Mucosa of gallbladder (tissue), 1 donor: ENCODE measurements around the gene MIPEP. TPM values are rescaled to one million over a fixed set of nuclear protein-coding genes. Genes with fewer than 3 reads are reported as not detected.
"Not testable (repeated sequence)": the region's sequence is repeated elsewhere in the genome, so short reads cannot be mapped to it uniquely, and the experiment has no call there.

Experiments
- DNase-seq: peaks from one replicate; pipeline ENCODE4 v3.0.0-alpha.2; 2020; ENCODE audit warnings: low spot score
- total RNA-seq: library from RNA; stranded (reverse); gene quantifications from one replicate; pipeline ENCODE4 v1.2.1, GENCODE V29; 2021
- donor health status: DM: no; HTN: no; CAD: no.

The MIPEP gene
- total RNA-seq, 1 donor from 2014 or later = 25.1 TPM

GRCh38 chr13:23749288-23749873 lies 139.8 kb downstream of the MIPEP start:
- no peak for DNase-seq

GRCh38 chr13:23748109-23748990 lies 140.8 kb downstream of the MIPEP start:
- DNase-seq = no peak

- DNase-seq = not testable (repeated sequence)
Observed at GRCh38 chr13:23746141-23746540, 143.1 kb downstream of the MIPEP start.

- DNase-seq = no peak
Observed at GRCh38 chr13:23744315-23744714, 144.9 kb downstream of the MIPEP start.

GRCh38 chr13:23743278-23744076 lies 145.7 kb downstream of the MIPEP start:
- no peak for DNase-seq

GRCh38 chr13:23741879-23742510 lies 147.2 kb downstream of the MIPEP start:
- no peak for DNase-seq

GRCh38 chr13:23740002-23740401 lies 149.2 kb downstream of the MIPEP start:
- no peak for DNase-seq

- DNase-seq = no peak
Observed at GRCh38 chr13:23739596-23739995, 149.6 kb downstream of the MIPEP start.

- DNase-seq = no peak
Observed at GRCh38 chr13:23736541-23736940, 152.7 kb downstream of the MIPEP start.

GRCh38 chr13:23735329-23735728 lies 153.9 kb downstream of the MIPEP start:
- no peak for DNase-seq

GRCh38 chr13:23731709-23732108 lies 157.5 kb downstream of the MIPEP start:
- DNase-seq = no peak

GRCh38 chr13:23730251-23730650 lies 158.9 kb downstream of the MIPEP start:
- peak; percentile 30 for DNase-seq

- DNase-seq = no peak
Observed at GRCh38 chr13:23729531-23729930, 159.7 kb downstream of the MIPEP start.

- DNase-seq = no peak
Observed at GRCh38 chr13:23728807-23729206, 160.4 kb downstream of the MIPEP start.

GRCh38 chr13:23725922-23726321 lies 163.3 kb downstream of the MIPEP start:
- no peak for DNase-seq

GRCh38 chr13:23724196-23724970 lies 164.8 kb downstream of the MIPEP start:
- DNase-seq = no peak

- no peak for DNase-seq
Observed at GRCh38 chr13:23723471-23723870, 165.7 kb downstream of the MIPEP start.

- DNase-seq = no peak
Observed at GRCh38 chr13:23722726-23723453, 166.3 kb downstream of the MIPEP start.

GRCh38 chr13:23718996-23719395 lies 170.2 kb downstream of the MIPEP start:
- DNase-seq = no peak

GRCh38 chr13:23716401-23716800 lies 172.8 kb downstream of the MIPEP start:
- DNase-seq = no peak
